WTC11 (cell line): Measurements from ENCODE around the gene HRCT1. TPM values are rescaled to one million over a fixed set of nuclear protein-coding genes. Genes with fewer than 3 reads are reported as not detected.
"Not testable (repeated sequence)": the region's sequence is repeated elsewhere in the genome, so short reads cannot be mapped to it uniquely, and the experiment has no call there.

Experiments
- ATAC-seq: fragments of 200-7000 bp; cut with Tn5 transposase; 2 replicates; pipeline ENCODE4 v1.10.0; 2021; ENCODE audit warnings: mild to moderate bottlenecking, moderate library complexity
- CTCF ChIA-PET: fragments of 300-600 bp; sonication (Branson Sonifier 250); formaldehyde crosslinking; loops from one replicate; lab custom pipeline; 2021; ENCODE audit warnings: antibody characterized with exemption; lab: Charles Lee
- POLR2A ChIA-PET: fragments of 350-600 bp; sonication (Branson Sonifier 250); formaldehyde crosslinking; loops from one replicate; lab custom pipeline; 2021; ENCODE audit warnings: antibody characterized with exemption; lab: Charles Lee
- DNase-seq: peaks from one replicate; pipeline ENCODE4 v3.0.0; 2021; ENCODE audit warnings: low spot score
- H3K27ac Mint-ChIP-seq: 2 replicates; pipeline ENCODE4 v1.8.0; 2021; ENCODE audit warnings: mixed read lengths
- H3K27me3 Mint-ChIP-seq: 2 replicates; pipeline ENCODE4 v1.8.0; 2021; ENCODE audit warnings: low read depth, mild to moderate bottlenecking, moderate library complexity, mixed read lengths
- H3K36me3 Mint-ChIP-seq: 2 replicates; pipeline ENCODE4 v1.8.0; 2021; ENCODE audit warnings: mixed read lengths
- H3K4me1 Mint-ChIP-seq: 2 replicates; pipeline ENCODE4 v1.8.0; 2022; ENCODE audit warnings: mixed read lengths
- H3K4me3 Mint-ChIP-seq: 2 replicates; pipeline ENCODE4 v1.8.0; 2021; ENCODE audit warnings: mild to moderate bottlenecking, moderate library complexity, mixed read lengths
- H3K9me3 Mint-ChIP-seq: 2 replicates; pipeline ENCODE4 v1.8.0; 2021; ENCODE audit warnings: mixed read lengths
- ELF4 ChIP-seq: sonication (generic); formaldehyde crosslinking; IDR thresholded peaks from 2 replicates; pipeline ENCODE4 v1.8.1; 2022; ENCODE audit warnings: low read depth, mild to moderate bottlenecking, moderate library complexity, missing genetic modification reagents
- EMX1 ChIP-seq: fragments of 250-450 bp; sonication (Bioruptor Pico); IDR thresholded peaks from 2 replicates; pipeline ENCODE4 v1.8.0; 2021; ENCODE audit warnings: mild to moderate bottlenecking
- ESRRA ChIP-seq: sonication (generic); formaldehyde crosslinking; IDR thresholded peaks from 2 replicates; pipeline ENCODE4 v1.8.1; 2022; ENCODE audit warnings: mild to moderate bottlenecking, missing genetic modification reagents, borderline replicate concordance
- GABPB1 ChIP-seq: sonication (generic); formaldehyde crosslinking; IDR thresholded peaks from 2 replicates; pipeline ENCODE4 v1.8.1; 2023; ENCODE audit warnings: mild to moderate bottlenecking, missing genetic modification reagents
- GRHL2 ChIP-seq: fragments of 250-450 bp; sonication (Bioruptor Pico); IDR thresholded peaks from 2 replicates; pipeline ENCODE4 v1.8.0; 2022; ENCODE audit warnings: mild to moderate bottlenecking, moderate library complexity; ENCODE audit not compliant: insufficient replicate concordance, severe bottlenecking
- KAT7 ChIP-seq: sonication (generic); formaldehyde crosslinking; IDR thresholded peaks from 2 replicates; pipeline ENCODE4 v1.8.1; 2023; ENCODE audit warnings: missing genetic modification reagents, mild to moderate bottlenecking, borderline replicate concordance
- SMAD4 ChIP-seq: sonication (generic); formaldehyde crosslinking; IDR thresholded peaks from 2 replicates; pipeline ENCODE4 v1.8.0; 2022; ENCODE audit warnings: mild to moderate bottlenecking, missing genetic modification reagents
- ZNF219 ChIP-seq: sonication (generic); formaldehyde crosslinking; IDR thresholded peaks from 2 replicates; pipeline ENCODE4 v1.8.0; 2023; ENCODE audit warnings: missing genetic modification reagents, mild to moderate bottlenecking, borderline replicate concordance
- ZNF263 ChIP-seq: sonication (generic); formaldehyde crosslinking; IDR thresholded peaks from 2 replicates; pipeline ENCODE4 v1.8.1; 2022; ENCODE audit warnings: low read depth, mild to moderate bottlenecking, moderate library complexity, missing genetic modification reagents
- ZNF671 ChIP-seq: fragments of 250-450 bp; sonication (Bioruptor Pico); IDR thresholded peaks from 2 replicates; pipeline ENCODE4 v1.8.0; 2021; ENCODE audit warnings: mild to moderate bottlenecking
- total RNA-seq: library from RNA; stranded (reverse); gene quantifications from 3 replicates; pipeline ENCODE4 v1.2.3, GENCODE V29; 2021
- TF ChIP-seq, protein P1 (sequence below): sonication (generic); formaldehyde crosslinking; IDR thresholded peaks from 2 replicates; pipeline ENCODE4 v1.8.0; 2022; ENCODE audit warnings: mild to moderate bottlenecking, missing genetic modification reagents
- TF ChIP-seq, protein P2 (sequence below): sonication (generic); formaldehyde crosslinking; IDR thresholded peaks from 2 replicates; pipeline ENCODE4 v1.8.1; 2023; ENCODE audit warnings: mild to moderate bottlenecking, missing genetic modification reagents
- TF ChIP-seq, protein P3 (sequence below): fragments of 250-450 bp; sonication (Bioruptor Pico); IDR thresholded peaks from 2 replicates; pipeline ENCODE4 v1.9.0; 2021; ENCODE audit warnings: mild to moderate bottlenecking
- TF ChIP-seq, protein P4 (sequence below): fragments of 250-450 bp; sonication (Bioruptor Pico); IDR thresholded peaks from 2 replicates; pipeline ENCODE4 v1.8.0; 2021; ENCODE audit warnings: mild to moderate bottlenecking
- TF ChIP-seq, protein P5 (sequence below): sonication (generic); formaldehyde crosslinking; IDR thresholded peaks from 2 replicates; pipeline ENCODE4 v1.8.1; 2022; ENCODE audit warnings: low read depth, missing genetic modification reagents, borderline replicate concordance
- TF ChIP-seq, protein P6 (sequence below): sonication (generic); formaldehyde crosslinking; IDR thresholded peaks from 2 replicates; pipeline ENCODE4 v1.8.0; 2023; ENCODE audit warnings: missing genetic modification reagents

The HRCT1 gene
- total RNA-seq, 1 experiment from 2014 or later = not detected

DNA sequence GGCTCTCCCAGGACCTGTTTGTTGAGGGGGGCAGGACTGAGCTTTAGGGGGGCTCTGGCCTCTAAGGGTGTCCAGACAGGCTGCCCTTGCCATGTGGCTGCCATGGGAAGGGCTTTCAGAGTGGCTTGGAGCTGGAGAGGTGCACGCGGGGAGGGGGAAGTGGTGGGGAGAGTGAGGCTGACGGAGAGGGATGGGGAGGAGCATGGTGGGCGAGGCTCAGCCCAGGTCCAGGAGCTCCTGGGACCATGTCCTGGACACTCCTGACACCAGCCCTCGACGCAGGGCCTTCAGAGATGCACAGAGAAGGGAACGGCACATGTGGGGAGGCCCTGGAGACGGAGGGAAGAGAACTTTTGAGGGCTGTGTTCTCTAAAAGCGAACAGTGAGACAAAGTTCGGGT is 5.7 kb downstream of the HRCT1 start:
- H3K4me1 Mint-ChIP-seq = peaks cover 45% of the 10 kb centered on the region
- CTCF ChIA-PET = interaction anchor here (0.8 to 3.2 kb wide), 6 partner anchors 9 to 1501 kb away, joined by 3 to 16 read pairs (median 8); partner anchors contain the start of genes FAM221B and TMEM8B
- H3K27ac Mint-ChIP-seq = no peak overlapping the region
- peaks cover 4% of the 10 kb centered on the region; the same call in 1 of the 2 replicates for H3K27me3 Mint-ChIP-seq
- H3K4me3 Mint-ChIP-seq = no peak overlapping the region
- no peaks in the 10 kb centered on the region for H3K9me3 Mint-ChIP-seq
- DNase-seq = no peak
- POLR2A ChIA-PET = no interaction called here
- TF ChIP-seq, protein P1, sequence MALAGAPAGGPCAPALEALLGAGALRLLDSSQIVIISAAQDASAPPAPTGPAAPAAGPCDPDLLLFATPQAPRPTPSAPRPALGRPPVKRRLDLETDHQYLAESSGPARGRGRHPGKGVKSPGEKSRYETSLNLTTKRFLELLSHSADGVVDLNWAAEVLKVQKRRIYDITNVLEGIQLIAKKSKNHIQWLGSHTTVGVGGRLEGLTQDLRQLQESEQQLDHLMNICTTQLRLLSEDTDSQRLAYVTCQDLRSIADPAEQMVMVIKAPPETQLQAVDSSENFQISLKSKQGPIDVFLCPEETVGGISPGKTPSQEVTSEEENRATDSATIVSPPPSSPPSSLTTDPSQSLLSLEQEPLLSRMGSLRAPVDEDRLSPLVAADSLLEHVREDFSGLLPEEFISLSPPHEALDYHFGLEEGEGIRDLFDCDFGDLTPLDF = no peak
- TF ChIP-seq GABPB1 (CRISPR knock-in tag) (no peak), ESRRA (CRISPR knock-in tag) (no peak), ZNF671 (no peak), ELF4 (CRISPR knock-in tag) (no peak), ZNF263 (CRISPR knock-in tag) (no peak)
- TF ChIP-seq, protein P2, sequence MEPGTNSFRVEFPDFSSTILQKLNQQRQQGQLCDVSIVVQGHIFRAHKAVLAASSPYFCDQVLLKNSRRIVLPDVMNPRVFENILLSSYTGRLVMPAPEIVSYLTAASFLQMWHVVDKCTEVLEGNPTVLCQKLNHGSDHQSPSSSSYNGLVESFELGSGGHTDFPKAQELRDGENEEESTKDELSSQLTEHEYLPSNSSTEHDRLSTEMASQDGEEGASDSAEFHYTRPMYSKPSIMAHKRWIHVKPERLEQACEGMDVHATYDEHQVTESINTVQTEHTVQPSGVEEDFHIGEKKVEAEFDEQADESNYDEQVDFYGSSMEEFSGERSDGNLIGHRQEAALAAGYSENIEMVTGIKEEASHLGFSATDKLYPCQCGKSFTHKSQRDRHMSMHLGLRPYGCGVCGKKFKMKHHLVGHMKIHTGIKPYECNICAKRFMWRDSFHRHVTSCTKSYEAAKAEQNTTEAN (CRISPR knock-in tag) = no peak
- TF ChIP-seq, protein P3, sequence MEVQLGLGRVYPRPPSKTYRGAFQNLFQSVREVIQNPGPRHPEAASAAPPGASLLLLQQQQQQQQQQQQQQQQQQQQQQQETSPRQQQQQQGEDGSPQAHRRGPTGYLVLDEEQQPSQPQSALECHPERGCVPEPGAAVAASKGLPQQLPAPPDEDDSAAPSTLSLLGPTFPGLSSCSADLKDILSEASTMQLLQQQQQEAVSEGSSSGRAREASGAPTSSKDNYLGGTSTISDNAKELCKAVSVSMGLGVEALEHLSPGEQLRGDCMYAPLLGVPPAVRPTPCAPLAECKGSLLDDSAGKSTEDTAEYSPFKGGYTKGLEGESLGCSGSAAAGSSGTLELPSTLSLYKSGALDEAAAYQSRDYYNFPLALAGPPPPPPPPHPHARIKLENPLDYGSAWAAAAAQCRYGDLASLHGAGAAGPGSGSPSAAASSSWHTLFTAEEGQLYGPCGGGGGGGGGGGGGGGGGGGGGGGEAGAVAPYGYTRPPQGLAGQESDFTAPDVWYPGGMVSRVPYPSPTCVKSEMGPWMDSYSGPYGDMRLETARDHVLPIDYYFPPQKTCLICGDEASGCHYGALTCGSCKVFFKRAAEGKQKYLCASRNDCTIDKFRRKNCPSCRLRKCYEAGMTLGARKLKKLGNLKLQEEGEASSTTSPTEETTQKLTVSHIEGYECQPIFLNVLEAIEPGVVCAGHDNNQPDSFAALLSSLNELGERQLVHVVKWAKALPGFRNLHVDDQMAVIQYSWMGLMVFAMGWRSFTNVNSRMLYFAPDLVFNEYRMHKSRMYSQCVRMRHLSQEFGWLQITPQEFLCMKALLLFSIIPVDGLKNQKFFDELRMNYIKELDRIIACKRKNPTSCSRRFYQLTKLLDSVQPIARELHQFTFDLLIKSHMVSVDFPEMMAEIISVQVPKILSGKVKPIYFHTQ (CRISPR knock-in tag) = no peak
- no peak for ATAC-seq
- H3K36me3 Mint-ChIP-seq = no peaks in the 10 kb centered on the region

DNA sequence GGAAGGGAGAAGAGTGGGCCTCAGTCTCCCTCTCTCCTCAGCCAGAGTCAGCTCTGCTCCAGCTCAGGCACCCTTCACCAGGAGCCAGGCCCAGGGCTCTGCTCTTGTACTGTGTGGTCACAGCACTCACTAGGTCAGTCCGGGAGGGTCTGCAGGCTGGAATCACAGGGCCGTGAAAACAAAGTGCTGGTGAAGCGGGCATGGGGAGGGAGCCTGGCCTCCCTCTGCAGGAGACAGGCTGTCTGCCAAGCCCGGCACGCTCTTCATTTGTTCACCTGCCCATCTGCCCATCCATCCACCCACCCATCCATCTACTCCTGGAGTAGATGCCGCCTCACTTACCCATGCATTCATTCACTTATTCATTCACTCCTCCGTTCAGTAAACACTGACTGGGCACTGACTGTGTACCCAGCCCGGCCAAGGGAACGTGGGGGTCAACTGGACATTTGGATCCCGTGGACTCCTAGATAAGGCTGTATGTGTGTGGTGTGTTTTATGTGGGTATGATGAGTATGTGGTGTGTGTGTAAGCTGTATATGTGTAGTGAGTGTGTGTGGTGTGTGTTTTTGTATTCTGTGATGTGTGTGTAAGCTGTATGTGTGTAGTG is 6.9 kb downstream of the HRCT1 start:
- H3K4me1 Mint-ChIP-seq = peaks cover 33% of the 10 kb centered on the region
- ChIA-PET POLR2A (no interaction called here), CTCF (interaction anchor here (1.9 to 2.4 kb wide), 2 partner anchors 10 to 123 kb away, joined by 10 to 12 read pairs; no protein-coding TSS in a partner anchor)
- ATAC-seq = no peak
- H3K4me3 Mint-ChIP-seq = no peak overlapping the region
- no peaks in the 10 kb centered on the region for H3K9me3 Mint-ChIP-seq
- no peak for TF ChIP-seq SMAD4 (CRISPR knock-in tag)
- no peak for TF ChIP-seq EMX1
- no peak for TF ChIP-seq KAT7 (CRISPR knock-in tag)
- DNase-seq = no peak
- H3K36me3 Mint-ChIP-seq = no peaks in the 10 kb centered on the region
- peaks cover 4% of the 10 kb centered on the region; the same call in 1 of the 2 replicates for H3K27me3 Mint-ChIP-seq
- no peak overlapping the region for H3K27ac Mint-ChIP-seq

DNA sequence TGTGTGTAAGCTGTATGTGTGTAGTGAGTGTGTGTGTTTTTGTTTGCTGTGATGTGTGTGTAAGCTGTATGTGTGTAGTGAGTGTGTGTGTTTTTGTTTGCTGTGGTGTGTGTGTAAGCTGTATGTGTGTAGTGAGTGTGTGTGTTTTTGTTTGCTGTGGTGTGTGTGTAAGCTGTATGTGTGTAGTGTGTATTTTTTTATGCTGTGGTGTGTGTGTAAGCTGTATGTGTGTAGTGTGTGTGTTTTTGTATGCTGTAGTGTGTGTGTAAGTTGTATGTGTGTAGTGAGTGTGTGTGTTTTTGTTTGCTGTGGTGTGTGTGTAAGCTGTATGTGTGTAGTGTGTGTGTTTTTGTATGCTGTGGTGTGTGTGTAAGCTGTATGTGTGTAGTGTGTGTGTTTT is 7.4 kb downstream of the HRCT1 start:
- CTCF ChIA-PET = interaction anchor here (2.4 kb wide), 1 partner anchor 123 kb away, joined by 12 read pairs; no protein-coding TSS in a partner anchor
- H3K4me3 Mint-ChIP-seq, ATAC-seq, H3K36me3 Mint-ChIP-seq, DNase-seq, H3K27ac Mint-ChIP-seq, POLR2A ChIA-PET, H3K9me3 Mint-ChIP-seq, H3K27me3 Mint-ChIP-seq: not testable (repeated sequence)
- peaks cover 28% of the 10 kb centered on the region for H3K4me1 Mint-ChIP-seq

DNA sequence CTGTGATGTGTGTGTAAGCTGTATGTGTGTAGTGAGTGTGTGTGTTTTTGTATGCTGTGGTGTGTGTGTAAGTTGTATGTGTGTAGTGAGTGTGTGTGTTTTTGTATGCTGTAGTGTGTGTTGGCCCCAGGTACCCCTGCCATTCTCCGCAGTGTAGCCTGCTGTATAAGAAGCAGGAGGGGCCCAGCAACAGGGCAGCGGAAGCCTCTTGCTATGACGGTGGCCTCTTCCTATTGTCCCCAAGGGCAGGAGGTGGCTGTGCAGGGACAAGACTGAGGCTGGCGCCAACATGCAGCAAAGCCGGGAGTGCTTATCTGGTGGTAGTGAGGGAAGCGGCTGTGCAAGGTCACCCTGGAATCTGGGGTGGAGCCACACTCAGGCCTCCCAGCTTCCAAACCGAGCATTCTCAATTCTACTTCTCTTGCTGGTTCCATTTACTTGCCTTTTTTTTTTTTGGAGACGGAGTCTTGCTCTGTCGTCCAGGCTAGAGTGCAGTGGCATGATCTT is 8.4 kb downstream of the HRCT1 start:
- ATAC-seq (no peak), DNase-seq (no peak)
- Mint-ChIP-seq H3K27ac (no peak overlapping the region), H3K4me3 (no peak overlapping the region), H3K4me1 (peaks cover 19% of the 10 kb centered on the region), H3K27me3 (peaks cover 4% of the 10 kb centered on the region; the same call in 1 of the 2 replicates), H3K36me3 (no peaks in the 10 kb centered on the region), H3K9me3 (no peaks in the 10 kb centered on the region)
- POLR2A ChIA-PET = interaction anchor here (0.6 kb wide), 1 partner anchor 1457 kb away, joined by 3 read pairs; no protein-coding TSS in a partner anchor
- CTCF ChIA-PET = interaction anchor here (0.7 to 1.0 kb wide), 2 partner anchors 11 to 31 kb away, joined by 3 to 4 read pairs; no protein-coding TSS in a partner anchor
- TF ChIP-seq, protein P4, sequence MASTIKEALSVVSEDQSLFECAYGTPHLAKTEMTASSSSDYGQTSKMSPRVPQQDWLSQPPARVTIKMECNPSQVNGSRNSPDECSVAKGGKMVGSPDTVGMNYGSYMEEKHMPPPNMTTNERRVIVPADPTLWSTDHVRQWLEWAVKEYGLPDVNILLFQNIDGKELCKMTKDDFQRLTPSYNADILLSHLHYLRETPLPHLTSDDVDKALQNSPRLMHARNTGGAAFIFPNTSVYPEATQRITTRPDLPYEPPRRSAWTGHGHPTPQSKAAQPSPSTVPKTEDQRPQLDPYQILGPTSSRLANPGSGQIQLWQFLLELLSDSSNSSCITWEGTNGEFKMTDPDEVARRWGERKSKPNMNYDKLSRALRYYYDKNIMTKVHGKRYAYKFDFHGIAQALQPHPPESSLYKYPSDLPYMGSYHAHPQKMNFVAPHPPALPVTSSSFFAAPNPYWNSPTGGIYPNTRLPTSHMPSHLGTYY = no peak
- TF ChIP-seq EMX1 (no peak), GRHL2 (CRISPR knock-in tag) (no peak), ZNF263 (CRISPR knock-in tag) (no peak), ZNF219 (no peak)
- TF ChIP-seq, protein P5, sequence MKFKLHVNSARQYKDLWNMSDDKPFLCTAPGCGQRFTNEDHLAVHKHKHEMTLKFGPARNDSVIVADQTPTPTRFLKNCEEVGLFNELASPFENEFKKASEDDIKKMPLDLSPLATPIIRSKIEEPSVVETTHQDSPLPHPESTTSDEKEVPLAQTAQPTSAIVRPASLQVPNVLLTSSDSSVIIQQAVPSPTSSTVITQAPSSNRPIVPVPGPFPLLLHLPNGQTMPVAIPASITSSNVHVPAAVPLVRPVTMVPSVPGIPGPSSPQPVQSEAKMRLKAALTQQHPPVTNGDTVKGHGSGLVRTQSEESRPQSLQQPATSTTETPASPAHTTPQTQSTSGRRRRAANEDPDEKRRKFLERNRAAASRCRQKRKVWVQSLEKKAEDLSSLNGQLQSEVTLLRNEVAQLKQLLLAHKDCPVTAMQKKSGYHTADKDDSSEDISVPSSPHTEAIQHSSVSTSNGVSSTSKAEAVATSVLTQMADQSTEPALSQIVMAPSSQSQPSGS = no peak
- TF ChIP-seq, protein P6, sequence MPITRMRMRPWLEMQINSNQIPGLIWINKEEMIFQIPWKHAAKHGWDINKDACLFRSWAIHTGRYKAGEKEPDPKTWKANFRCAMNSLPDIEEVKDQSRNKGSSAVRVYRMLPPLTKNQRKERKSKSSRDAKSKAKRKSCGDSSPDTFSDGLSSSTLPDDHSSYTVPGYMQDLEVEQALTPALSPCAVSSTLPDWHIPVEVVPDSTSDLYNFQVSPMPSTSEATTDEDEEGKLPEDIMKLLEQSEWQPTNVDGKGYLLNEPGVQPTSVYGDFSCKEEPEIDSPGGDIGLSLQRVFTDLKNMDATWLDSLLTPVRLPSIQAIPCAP (CRISPR knock-in tag) = no peak
